ENCODE measurements around the gene PLA2G2E.

PLA2G2E gene, protein sequence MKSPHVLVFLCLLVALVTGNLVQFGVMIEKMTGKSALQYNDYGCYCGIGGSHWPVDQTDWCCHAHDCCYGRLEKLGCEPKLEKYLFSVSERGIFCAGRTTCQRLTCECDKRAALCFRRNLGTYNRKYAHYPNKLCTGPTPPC
- 0 reads per million in 3 experiments for total RNA-seq

- no peak for DNase-seq
Measured at GRCh38 chr1:19923137-19923952, at the start of gene PLA2G2E. PLA2G2E (minus strand) TSS chr1:19923617; CDS start chr1:19923559, 58 bp downstream.

DNA sequence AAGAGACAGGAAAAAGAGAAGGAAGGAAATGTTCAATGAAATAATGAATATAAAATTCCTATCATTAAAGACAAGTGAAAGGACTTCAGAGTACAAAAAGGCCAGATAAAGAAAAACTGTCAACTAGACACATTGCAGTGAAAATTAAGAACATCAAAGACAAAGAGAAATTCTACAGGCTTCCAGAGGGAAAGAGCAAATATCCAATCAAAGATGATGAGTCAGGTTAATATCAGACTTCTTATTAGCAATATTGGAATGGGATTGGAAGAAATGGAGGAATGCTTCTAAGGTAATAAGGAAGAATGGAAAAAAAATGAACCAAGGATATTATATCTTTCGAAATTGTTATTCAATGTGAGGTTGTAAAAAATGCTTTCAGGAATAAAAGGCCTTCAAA, 48.2 kb upstream of the PLA2G2E start:
- no peak for DNase-seq

- DNase-seq = no peak
Measured at GRCh38 chr1:19969898-19970660, 46.7 kb upstream of the PLA2G2E start.

DNA sequence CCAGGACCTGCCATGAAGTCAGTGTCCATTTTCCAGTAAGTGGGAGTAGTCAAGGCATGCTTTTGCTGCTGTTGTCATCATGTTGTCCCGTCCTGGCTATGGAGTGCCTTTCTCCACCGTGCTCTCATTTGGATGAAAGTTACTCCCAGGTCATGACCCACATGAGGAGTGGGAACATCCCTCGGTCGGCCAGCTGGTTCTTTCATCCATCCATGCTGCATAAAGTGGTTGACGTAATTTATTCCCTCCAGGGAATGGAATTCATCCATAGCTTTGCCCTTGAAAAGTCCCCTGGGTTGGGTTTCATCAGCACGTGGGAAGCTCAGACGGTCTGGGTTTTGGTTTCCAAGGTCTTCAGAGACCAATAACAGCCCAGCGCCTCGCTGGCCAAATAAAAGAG, 44.4 kb upstream of the PLA2G2E start:
- no peak for DNase-seq

- no peak for DNase-seq
Measured at GRCh38 chr1:19964542-19964941, 41.1 kb upstream of the PLA2G2E start.

DNA sequence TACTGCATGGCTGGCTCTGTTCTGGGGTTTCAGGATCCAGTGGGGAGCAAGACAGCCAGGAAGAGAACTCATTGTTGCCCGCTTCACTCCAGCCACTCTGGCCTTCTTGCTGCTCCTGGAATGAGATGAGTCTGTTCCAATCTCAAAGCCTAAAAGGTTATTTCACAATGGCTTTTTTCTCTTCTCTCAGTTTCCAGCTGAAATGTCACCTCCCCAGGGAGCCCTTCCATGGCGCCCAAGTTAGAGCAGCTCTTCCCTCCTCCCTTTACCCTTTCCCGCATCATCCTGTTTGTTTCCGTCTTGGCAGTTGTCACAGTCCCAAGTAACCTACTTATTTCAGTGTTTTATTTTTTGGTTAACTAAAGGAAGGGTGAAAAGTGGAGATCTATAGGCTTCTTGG, 40.2 kb upstream of the PLA2G2E start:
- no peak for DNase-seq

DNA sequence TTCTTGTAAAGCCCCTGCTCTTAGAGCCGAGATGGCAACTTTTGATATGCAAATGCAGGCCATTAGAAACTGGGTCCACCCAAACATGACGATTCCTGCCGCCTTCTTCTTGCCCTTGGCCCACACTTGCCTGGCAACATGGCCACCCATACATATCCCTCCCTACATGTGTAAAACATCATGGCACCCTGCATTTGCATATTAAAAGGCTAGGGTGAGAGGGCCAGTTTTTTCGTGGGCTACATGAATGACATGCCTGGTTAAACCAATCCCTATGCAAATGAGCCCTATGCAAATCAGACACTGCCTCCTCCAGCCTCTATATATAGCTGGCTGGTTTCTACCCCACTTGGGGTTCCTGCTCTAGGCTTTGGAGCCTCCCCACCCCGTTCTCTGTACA, 37.2 kb upstream of the PLA2G2E start:
- DNase-seq = no peak

DNA sequence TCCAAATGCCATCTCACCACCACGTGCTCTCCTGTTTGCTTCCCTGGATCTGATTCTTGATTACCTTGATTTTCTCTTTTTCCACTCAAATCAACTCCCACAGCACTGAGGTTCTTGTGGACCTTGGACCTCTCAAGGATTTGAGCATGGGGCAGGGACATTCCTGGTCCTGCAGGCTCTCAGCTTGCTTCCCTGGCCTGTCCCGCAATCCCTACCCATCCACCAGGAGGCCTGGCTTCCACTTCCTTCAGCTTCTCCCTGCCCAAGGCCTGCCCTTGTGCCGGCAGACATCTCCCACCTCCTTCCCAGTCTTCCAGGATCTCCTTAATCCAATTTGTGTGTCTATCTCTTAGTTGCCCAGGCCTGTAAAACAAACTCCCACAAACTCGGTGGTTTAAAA, 34.4 kb upstream of the PLA2G2E start:
- DNase-seq = no peak

GRCh38 chr1:19955534-19956170, 32.2 kb upstream of the PLA2G2E start:
- DNase-seq = no peak

- DNase-seq = no peak
Measured at GRCh38 chr1:19954059-19954458, 30.6 kb upstream of the PLA2G2E start.

GRCh38 chr1:19949016-19949415, 25.6 kb upstream of the PLA2G2E start:
- DNase-seq = no peak

DNA sequence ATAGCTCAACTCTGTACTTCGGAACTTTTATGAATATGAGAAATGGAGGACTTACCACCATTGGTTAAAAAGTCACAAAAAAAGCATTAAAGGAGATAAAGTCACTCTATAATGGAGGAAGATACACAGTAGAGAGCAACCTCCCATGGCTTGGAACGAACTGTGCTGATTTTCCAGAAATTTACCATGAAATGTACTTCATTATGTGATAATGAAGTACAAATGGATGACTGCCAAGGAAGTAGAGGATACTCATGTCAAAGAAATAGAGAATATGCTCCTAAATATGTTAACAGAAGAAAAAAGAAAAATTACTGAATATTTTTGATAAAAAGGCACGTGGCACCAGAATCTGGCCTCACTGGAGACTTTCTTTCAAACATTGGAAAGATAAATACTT, 23.6 kb upstream of the PLA2G2E start:
- DNase-seq = no peak

DNA sequence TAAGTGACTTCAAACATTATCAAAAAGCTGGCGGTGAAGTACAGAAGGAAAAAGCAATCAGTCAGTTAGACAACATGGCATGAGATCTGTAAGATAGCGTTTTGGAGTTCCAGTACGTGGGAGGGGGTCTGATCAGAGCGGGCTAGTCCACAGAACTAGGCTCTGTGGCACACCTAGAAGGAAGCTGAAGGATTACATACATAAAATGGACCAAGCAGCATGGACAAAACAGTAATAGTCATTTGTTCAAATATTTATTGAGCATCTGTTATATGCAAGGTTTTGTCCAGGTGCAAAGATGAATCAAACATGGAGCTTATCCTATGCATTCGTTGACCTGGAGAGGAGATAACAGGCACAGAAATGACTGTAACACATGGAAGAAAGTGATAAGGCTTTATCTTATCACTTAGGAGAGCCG, 22.9 kb upstream of the PLA2G2E start:
- DNase-seq = no peak

DNA sequence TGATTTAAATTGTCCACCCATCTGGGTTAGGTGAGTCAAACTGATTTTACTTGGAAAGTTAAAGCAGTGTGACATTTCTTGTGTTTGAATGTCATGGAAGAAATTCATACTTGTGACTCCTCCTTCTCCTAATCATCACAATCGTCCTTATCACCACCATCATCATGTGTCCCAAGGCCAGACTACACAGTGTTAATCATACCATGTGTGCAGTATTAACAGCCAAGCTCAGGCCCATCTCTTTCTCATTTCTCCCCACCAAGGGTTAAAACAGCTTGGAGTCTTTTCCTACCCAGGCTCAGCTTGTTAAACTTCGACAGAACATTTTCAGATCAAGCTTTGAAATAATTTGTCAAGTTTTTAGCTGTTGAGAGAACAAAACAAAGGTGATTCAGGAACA, 22.5 kb upstream of the PLA2G2E start:
- DNase-seq = no peak

- no peak for DNase-seq
Measured at GRCh38 chr1:19942657-19943056, 19.2 kb upstream of the PLA2G2E start.

- no peak for DNase-seq
Measured at GRCh38 chr1:19942088-19942487, 18.7 kb upstream of the PLA2G2E start.

DNA sequence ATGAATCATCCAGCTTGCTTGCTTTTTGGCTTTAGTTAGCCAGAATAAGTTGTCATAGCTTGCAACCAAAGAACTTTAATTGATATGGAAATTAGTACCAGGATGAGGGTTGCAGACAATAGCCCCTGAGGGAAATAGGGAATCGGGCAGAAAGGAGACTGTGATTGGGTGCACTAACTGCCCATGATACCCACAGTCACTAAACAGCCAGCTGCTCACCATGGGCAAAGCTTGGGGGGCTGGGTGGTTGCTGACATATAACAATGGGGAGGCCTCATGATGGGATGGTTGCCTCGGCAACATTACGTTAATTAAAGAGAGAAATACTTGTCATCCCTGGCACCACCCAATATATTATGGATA, 17.8 kb upstream of the PLA2G2E start:
- no peak for DNase-seq

- DNase-seq = no peak
Measured at GRCh38 chr1:19940486-19941205, 17.2 kb upstream of the PLA2G2E start.

DNA sequence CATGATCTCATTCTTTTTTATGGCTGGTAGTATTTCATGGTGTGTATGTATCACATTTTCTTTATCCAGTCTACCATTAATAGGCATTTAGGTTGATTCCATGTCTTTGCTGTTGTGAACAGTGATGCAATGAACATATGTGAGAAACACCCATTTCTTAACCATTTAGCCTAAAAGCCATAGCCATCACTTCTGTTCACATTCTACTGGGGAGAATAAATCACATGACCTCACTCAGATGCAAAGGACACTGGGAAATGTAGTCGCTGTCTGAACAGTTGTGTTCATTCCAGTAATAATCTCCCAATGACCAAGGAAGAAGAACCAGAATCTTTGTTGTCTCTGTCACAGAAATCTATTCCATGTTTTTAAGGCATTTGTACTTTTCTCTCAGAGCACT, 15.1 kb upstream of the PLA2G2E start:
- no peak for DNase-seq

DNA sequence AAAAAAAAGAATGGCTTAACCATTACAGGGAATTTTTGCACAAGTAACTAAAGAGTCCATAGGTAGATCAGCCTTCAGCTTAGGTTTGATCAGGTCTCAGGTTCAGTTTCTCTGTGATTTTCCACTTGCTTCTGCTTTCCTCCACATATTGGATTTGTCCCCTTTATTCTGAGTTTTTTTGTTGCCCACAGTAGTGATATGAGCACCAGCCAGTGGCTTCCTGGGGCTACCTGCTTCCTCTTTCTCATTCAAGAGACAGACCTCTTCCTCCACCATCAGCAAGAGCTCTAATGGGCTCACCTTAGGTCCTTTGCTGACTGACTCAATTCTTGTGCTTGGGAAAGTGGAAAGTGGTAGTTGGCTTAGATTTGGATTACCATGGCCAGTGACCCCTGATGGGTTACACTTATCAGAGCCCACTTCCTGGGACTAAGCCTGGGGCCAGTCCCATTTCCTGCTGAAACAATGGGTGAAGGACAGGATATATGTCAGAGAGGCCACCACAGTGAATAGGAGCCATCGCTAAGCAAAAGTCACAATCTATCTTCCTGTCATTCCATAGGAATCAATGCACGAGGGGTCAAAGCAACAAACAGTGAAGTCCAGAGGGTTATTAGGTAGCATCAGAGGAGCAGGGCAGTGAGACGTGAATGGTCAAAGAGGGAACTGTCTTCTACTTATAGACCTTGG, 12.8 kb upstream of the PLA2G2E start:
- DNase-seq = no peak

GRCh38 chr1:19934336-19934735, 10.9 kb upstream of the PLA2G2E start:
- DNase-seq = no peak

- no peak for DNase-seq
Measured at GRCh38 chr1:19932866-19933265, 9.4 kb upstream of the PLA2G2E start.

Measured in central memory CD4-positive, alpha-beta T cell (primary cell).